Stimulated activated CD4-positive, alpha-beta T cell treated with anti-CD3 and anti-CD28 coated beads, Interleukin-12 subunit alpha, Interleukin-12 subunit beta, amount 100 ng/mL, for 4 hours (primary cell): ENCODE measurements around the gene IQSEC1.

ENCODE experiments used
- DNase-seq: peaks from one replicate; pipeline ENCODE4 v3.0.0-alpha.2; 2020

IQSEC1 gene

GRCh38 chr3:13073326-13074005 is at the start of gene IQSEC1:
IQSEC1 (minus strand) TSS chr3:13073429; CDS start chr3:13073014, 415 bp downstream.
- peak; percentile 70 for DNase-seq

GRCh38 chr3:13122081-13123012 is 49.1 kb upstream of the IQSEC1 start:
- DNase-seq = no peak

- DNase-seq = no peak
Measured at GRCh38 chr3:13121553-13122001, 48.3 kb upstream of the IQSEC1 start.

GRCh38 chr3:13120928-13121552 is 47.8 kb upstream of the IQSEC1 start:
- DNase-seq = no peak

- DNase-seq = no peak
Measured at GRCh38 chr3:13120289-13120927, 47.2 kb upstream of the IQSEC1 start.

GRCh38 chr3:13119471-13120220 is 46.4 kb upstream of the IQSEC1 start:
- DNase-seq = no peak

- no peak for DNase-seq
Measured at GRCh38 chr3:13116426-13116825, 43.2 kb upstream of the IQSEC1 start.

- no peak for DNase-seq
Measured at GRCh38 chr3:13115991-13116390, 42.8 kb upstream of the IQSEC1 start.

- DNase-seq = no peak
Measured at GRCh38 chr3:13115576-13115910, 42.3 kb upstream of the IQSEC1 start.

- DNase-seq = no peak
Measured at GRCh38 chr3:13114811-13115575, 41.8 kb upstream of the IQSEC1 start.

- no peak for DNase-seq
Measured at GRCh38 chr3:13113346-13114330, 40.4 kb upstream of the IQSEC1 start.

GRCh38 chr3:13112521-13113345 is 39.5 kb upstream of the IQSEC1 start:
- no peak for DNase-seq

- no peak for DNase-seq
Measured at GRCh38 chr3:13111873-13112520, 38.8 kb upstream of the IQSEC1 start.

- no peak for DNase-seq
Measured at GRCh38 chr3:13111173-13111872, 38.1 kb upstream of the IQSEC1 start.

- DNase-seq = no peak
Measured at GRCh38 chr3:13110678-13111116, 37.5 kb upstream of the IQSEC1 start.

GRCh38 chr3:13109516-13109915 is 36.3 kb upstream of the IQSEC1 start:
- DNase-seq = no peak

GRCh38 chr3:13108861-13109260 is 35.6 kb upstream of the IQSEC1 start:
- DNase-seq = no peak

- no peak for DNase-seq
Measured at GRCh38 chr3:13107661-13108060, 34.4 kb upstream of the IQSEC1 start.
